Neural cell (in vitro differentiated cells): ENCODE measurements around the gene POU2AF3. TPM values are rescaled to one million over a fixed set of nuclear protein-coding genes. Genes with fewer than 3 reads are reported as not detected.

Source experiments
- H2AFZ ChIP-seq: fragments of 200-600, 300-800 bp; sonication (generic), shearing (Covaris generic); 2 replicates; pipeline ENCODE4 v1.6.0; 2014; ENCODE audit warnings: low read depth, mild to moderate bottlenecking, antibody characterized with exemption, low read length, moderate library complexity
- H3F3A ChIP-seq: fragments of 200-600 bp; shearing (Covaris generic); 2 replicates; pipeline ENCODE4 v1.6.1; 2016; ENCODE audit warnings: mild to moderate bottlenecking, moderate library complexity, mixed read lengths, antibody characterized with exemption, low read length; ENCODE audit not compliant: insufficient read depth, poor library complexity, severe bottlenecking
- H3K27ac ChIP-seq: fragments of 200-600, 300-800 bp; sonication (generic), shearing (Covaris generic); 2 replicates; pipeline ENCODE4 v1.5.1; 2014; ENCODE audit warnings: mild to moderate bottlenecking, low read length, moderate library complexity
- H3K27me3 ChIP-seq: fragments of 300-800, 200-600 bp; sonication (generic), shearing (Covaris generic); 2 replicates; pipeline ENCODE4 v1.6.0; 2014; ENCODE audit warnings: mild to moderate bottlenecking, low read depth, low read length, moderate library complexity; ENCODE audit not compliant: insufficient read depth
- H3K36me3 ChIP-seq: fragments of 300-800, 200-600 bp; sonication (generic), shearing (Covaris generic); 2 replicates; pipeline ENCODE4 v1.5.1; 2014; ENCODE audit warnings: mild to moderate bottlenecking, antibody characterized with exemption, low read length, moderate library complexity; ENCODE audit not compliant: insufficient read depth
- H3K4me2 ChIP-seq: fragments of 300-800, 200-600 bp; sonication (generic), shearing (Covaris generic); 2 replicates; pipeline ENCODE4 v1.6.0; 2014; ENCODE audit warnings: mild to moderate bottlenecking, low read length
- H3K4me3 ChIP-seq: fragments of 300-800, 200-600 bp; sonication (generic), shearing (Covaris generic); 2 replicates; pipeline ENCODE4 v1.5.1; 2014; ENCODE audit warnings: mild to moderate bottlenecking, low read length, moderate library complexity
- H3K79me2 ChIP-seq: fragments of 200-600 bp; shearing (Covaris generic); replicated peaks from 2 replicates; pipeline ENCODE4 v1.6.0; 2014; ENCODE audit warnings: mild to moderate bottlenecking, low read length, moderate library complexity; ENCODE audit not compliant: insufficient read depth
- H3K9ac ChIP-seq: fragments of 300-800, 200-600 bp; sonication (generic), shearing (Covaris generic); 2 replicates; pipeline ENCODE4 v1.6.1; 2016; ENCODE audit warnings: mild to moderate bottlenecking, low read length, mixed read lengths
- H3K9me2 ChIP-seq: fragments of 200-600 bp; shearing (Covaris generic); 2 replicates; pipeline ENCODE4 v1.6.1; 2016; ENCODE audit warnings: mild to moderate bottlenecking, low read length, mixed read lengths; ENCODE audit not compliant: insufficient read depth
- H3K9me3 ChIP-seq: fragments of 200-600, 300-800 bp; sonication (generic), shearing (Covaris generic); 2 replicates; pipeline ENCODE4 v1.6.1; 2016; ENCODE audit warnings: mild to moderate bottlenecking, mixed run types, low read length, moderate library complexity, mixed read lengths
- H4K20me1 ChIP-seq: fragments of 200-600 bp; shearing (Covaris generic); 2 replicates; pipeline ENCODE4 v1.6.1; 2016; ENCODE audit warnings: mild to moderate bottlenecking, mixed run types; ENCODE audit not compliant: insufficient read depth
- EP300 ChIP-seq: fragments of 450-650 bp; conservative IDR thresholded peaks from 2 replicates; pipeline ENCODE4 v1.6.1; 2014; ENCODE audit warnings: antibody characterized with exemption, mild to moderate bottlenecking, moderate library complexity; ENCODE audit not compliant: poor library complexity, severe bottlenecking
- EZH2 ChIP-seq: fragments of 200-600, 300-800 bp; shearing (Covaris generic), sonication (generic); IDR thresholded peaks from 2 replicates; pipeline ENCODE4 v1.6.1; 2014; ENCODE audit warnings: antibody characterized with exemption, low read length, borderline replicate concordance, mild to moderate bottlenecking; ENCODE audit not compliant: insufficient read depth, poor library complexity, severe bottlenecking
- MXI1 ChIP-seq: fragments of 450-650 bp; conservative IDR thresholded peaks from 2 replicates; pipeline ENCODE4 v1.6.1; 2014; ENCODE audit warnings: antibody characterized with exemption, mild to moderate bottlenecking; ENCODE audit not compliant: poor library complexity, severe bottlenecking
- POLR2AphosphoS5 ChIP-seq: IDR thresholded peaks from 2 replicates; pipeline ENCODE4 v1.6.1; 2012
- RAD21 ChIP-seq: fragments of 450-650 bp; conservative IDR thresholded peaks from 2 replicates; pipeline ENCODE4 v1.6.1; 2014; ENCODE audit warnings: antibody characterized with exemption, mild to moderate bottlenecking, moderate library complexity
- SMC3 ChIP-seq: fragments of 450-650 bp; conservative IDR thresholded peaks from 2 replicates; pipeline ENCODE4 v1.6.1; 2014; ENCODE audit warnings: antibody characterized with exemption, mild to moderate bottlenecking, moderate library complexity; ENCODE audit not compliant: poor library complexity
- TAF1 ChIP-seq: IDR thresholded peaks from 2 replicates; pipeline ENCODE4 v1.6.1; 2012; ENCODE audit warnings: low read depth
- polyA plus RNA-seq: library from polyadenylated mRNA; depleted of rRNA; stranded (reverse); fragments of >200 nt; gene quantifications from 2 replicates; pipeline ENCODE4 v1.2.3, GENCODE V29; 2014
- TF ChIP-seq, protein P1 (sequence below): IDR thresholded peaks from 2 replicates; pipeline ENCODE4 v1.6.1; 2012; ENCODE audit warnings: borderline replicate concordance
- TF ChIP-seq, protein P2 (sequence below): fragments of 450-650 bp; IDR thresholded peaks from 2 replicates; pipeline ENCODE4 v1.5.1; 2014; ENCODE audit warnings: antibody characterized with exemption, mild to moderate bottlenecking, moderate library complexity; ENCODE audit not compliant: poor library complexity, severe bottlenecking

POU2AF3 gene
- polyA plus RNA-seq, 1 donor from 2014 or later, result not detected

DNA sequence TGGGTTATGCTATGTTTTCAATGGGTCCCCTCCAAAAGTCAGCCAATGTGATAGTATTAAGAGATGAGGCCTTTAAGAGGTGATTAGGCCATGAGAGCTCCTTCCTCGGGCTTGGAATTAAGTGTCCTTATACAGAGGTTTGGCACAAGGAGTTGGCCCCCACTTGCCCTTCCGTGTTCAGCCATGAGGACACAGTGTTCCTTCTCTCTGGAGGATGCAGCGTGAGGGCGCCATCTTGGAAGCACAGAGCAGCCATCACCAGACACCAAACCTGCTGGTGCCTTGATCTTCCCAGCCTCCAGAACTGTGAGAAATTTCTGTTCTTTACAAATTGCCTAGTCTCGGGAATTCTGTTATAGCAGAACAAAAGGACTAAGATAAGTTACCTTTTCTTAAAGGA is 26.9 kb downstream of the POU2AF3 start:
- H3K27ac ChIP-seq, result no peak overlapping the region
- no peaks in the 10 kb centered on the region for H3F3A ChIP-seq
- no peak overlapping the region for H2AFZ ChIP-seq
- H3K27me3 ChIP-seq, result no peaks in the 10 kb centered on the region
- no peak overlapping the region for H3K4me2 ChIP-seq
- H3K9ac ChIP-seq, result no peak overlapping the region
- H4K20me1 ChIP-seq, result no peaks in the 10 kb centered on the region
- H3K4me3 ChIP-seq, result no peak overlapping the region
- no peaks in the 10 kb centered on the region for H3K79me2 ChIP-seq
- H3K36me3 ChIP-seq, result no peaks in the 10 kb centered on the region
- no peaks in the 10 kb centered on the region for H3K9me3 ChIP-seq
- no peaks in the 10 kb centered on the region for H3K9me2 ChIP-seq
- TF ChIP-seq POLR2AphosphoS5 (no peak), SMC3 (no peak), RAD21 (no peak), EP300 (no peak), TAF1 (no peak), EZH2 (no peak), MXI1 (no peak)
- TF ChIP-seq, protein P1, sequence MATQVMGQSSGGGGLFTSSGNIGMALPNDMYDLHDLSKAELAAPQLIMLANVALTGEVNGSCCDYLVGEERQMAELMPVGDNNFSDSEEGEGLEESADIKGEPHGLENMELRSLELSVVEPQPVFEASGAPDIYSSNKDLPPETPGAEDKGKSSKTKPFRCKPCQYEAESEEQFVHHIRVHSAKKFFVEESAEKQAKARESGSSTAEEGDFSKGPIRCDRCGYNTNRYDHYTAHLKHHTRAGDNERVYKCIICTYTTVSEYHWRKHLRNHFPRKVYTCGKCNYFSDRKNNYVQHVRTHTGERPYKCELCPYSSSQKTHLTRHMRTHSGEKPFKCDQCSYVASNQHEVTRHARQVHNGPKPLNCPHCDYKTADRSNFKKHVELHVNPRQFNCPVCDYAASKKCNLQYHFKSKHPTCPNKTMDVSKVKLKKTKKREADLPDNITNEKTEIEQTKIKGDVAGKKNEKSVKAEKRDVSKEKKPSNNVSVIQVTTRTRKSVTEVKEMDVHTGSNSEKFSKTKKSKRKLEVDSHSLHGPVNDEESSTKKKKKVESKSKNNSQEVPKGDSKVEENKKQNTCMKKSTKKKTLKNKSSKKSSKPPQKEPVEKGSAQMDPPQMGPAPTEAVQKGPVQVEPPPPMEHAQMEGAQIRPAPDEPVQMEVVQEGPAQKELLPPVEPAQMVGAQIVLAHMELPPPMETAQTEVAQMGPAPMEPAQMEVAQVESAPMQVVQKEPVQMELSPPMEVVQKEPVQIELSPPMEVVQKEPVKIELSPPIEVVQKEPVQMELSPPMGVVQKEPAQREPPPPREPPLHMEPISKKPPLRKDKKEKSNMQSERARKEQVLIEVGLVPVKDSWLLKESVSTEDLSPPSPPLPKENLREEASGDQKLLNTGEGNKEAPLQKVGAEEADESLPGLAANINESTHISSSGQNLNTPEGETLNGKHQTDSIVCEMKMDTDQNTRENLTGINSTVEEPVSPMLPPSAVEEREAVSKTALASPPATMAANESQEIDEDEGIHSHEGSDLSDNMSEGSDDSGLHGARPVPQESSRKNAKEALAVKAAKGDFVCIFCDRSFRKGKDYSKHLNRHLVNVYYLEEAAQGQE, result no peak
- TF ChIP-seq, protein P2, sequence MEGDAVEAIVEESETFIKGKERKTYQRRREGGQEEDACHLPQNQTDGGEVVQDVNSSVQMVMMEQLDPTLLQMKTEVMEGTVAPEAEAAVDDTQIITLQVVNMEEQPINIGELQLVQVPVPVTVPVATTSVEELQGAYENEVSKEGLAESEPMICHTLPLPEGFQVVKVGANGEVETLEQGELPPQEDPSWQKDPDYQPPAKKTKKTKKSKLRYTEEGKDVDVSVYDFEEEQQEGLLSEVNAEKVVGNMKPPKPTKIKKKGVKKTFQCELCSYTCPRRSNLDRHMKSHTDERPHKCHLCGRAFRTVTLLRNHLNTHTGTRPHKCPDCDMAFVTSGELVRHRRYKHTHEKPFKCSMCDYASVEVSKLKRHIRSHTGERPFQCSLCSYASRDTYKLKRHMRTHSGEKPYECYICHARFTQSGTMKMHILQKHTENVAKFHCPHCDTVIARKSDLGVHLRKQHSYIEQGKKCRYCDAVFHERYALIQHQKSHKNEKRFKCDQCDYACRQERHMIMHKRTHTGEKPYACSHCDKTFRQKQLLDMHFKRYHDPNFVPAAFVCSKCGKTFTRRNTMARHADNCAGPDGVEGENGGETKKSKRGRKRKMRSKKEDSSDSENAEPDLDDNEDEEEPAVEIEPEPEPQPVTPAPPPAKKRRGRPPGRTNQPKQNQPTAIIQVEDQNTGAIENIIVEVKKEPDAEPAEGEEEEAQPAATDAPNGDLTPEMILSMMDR, result no peak

DNA sequence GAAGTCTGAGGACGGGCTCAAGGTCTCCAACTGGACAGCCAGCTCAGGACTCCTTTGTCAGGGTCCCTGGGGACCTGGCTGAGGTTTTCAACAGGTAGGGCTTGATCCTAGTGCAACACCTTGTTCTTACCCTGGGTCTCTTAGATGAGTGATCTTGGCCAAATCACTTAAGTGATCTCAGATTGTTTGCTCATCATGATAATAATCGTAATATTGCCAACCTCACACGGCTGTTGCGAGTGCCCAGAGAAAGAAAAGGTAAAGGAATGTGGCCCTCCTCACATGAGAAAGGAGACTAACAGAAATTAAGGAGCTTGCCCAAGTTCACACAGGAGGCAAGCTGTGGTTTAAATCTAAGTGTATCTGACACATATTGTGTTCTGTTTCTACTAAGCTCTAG is 28.5 kb downstream of the POU2AF3 start:
- no peaks in the 10 kb centered on the region for H3K36me3 ChIP-seq
- H3K4me3 ChIP-seq, result no peak overlapping the region
- H3K4me2 ChIP-seq, result no peak overlapping the region
- no peaks in the 10 kb centered on the region for H3K9me2 ChIP-seq
- H3K9me3 ChIP-seq, result no peaks in the 10 kb centered on the region
- no peaks in the 10 kb centered on the region for H4K20me1 ChIP-seq
- H3K27me3 ChIP-seq, result no peaks in the 10 kb centered on the region
- no peak overlapping the region for H3K27ac ChIP-seq
- H3F3A ChIP-seq, result no peaks in the 10 kb centered on the region
- no peak for TF ChIP-seq SMC3
- TF ChIP-seq, protein P2, result no peak
- TF ChIP-seq TAF1, result no peak
- TF ChIP-seq, protein P1, result no peak
- TF ChIP-seq RAD21, result no peak
- H2AFZ ChIP-seq, result no peak overlapping the region
- no peak overlapping the region for H3K9ac ChIP-seq
- H3K79me2 ChIP-seq, result no peaks in the 10 kb centered on the region
